Cardiac fibroblast (primary cell): ENCODE measurements around the gene TWIST2.

Experiments used
- DNase-seq, 2 donors: peaks; one replicate each; pipeline versions ENCODE4 v3.0.0 to v3.0.0-alpha.2; 2010; ENCODE audit warnings: low read depth in 2 of 2
- H3K4me3 ChIP-seq, 2 donors: replicated peaks in 1 of 2; 1 replicate in 1 of 2; 2 replicates in 1 of 2; pipeline ENCODE4 v1.5.1; 2011; ENCODE audit warnings: low read depth in 2 of 2, low read length in 2 of 2, mild to moderate bottlenecking in 2 of 2, moderate library complexity in 1 of 2
- TF ChIP-seq, protein P1 (sequence below): IDR thresholded peaks from one replicate; pipeline ENCODE4 v1.5.1; 2011; ENCODE audit warnings: low read depth, mild to moderate bottlenecking, low read length, inconsistent platforms

TWIST2 gene

DNA sequence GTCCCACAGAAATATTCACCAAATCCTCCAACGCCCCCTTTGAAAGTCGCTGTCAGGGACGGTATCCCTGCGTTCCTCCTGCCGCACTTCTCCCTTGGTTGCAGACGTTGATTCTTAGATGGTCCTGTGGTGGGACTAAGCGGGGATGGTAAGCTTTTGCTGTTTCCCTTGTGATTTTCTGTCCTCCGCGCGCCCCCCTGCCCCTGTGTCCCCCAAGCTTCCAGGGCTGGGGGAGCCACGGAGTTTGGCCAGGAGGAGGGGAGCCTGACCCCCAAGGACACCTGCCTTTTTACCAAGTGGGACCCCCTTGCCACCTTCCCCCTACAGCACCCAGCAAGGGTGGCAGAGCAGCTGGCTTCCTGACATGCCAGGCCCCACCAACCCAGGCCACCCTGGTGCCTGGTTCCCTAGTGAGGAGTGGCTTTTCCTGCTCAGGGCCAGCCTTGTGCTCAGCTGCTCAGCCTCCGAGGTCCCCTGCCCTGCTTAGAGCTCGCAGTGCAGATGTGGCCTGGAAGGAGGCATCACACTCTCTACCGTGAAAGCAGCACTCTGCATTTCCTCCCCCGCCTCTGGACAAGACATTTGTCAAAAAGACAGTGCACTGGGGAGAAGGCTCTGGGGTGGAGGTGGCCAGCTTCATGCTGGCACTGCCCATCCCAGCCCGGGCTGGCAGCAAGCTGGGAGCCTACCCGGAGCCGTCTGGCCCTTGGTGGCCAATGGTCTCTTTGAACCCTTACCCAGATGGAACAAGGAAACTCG is 49.4 kb downstream of the TWIST2 start:
- TF ChIP-seq, protein P1, sequence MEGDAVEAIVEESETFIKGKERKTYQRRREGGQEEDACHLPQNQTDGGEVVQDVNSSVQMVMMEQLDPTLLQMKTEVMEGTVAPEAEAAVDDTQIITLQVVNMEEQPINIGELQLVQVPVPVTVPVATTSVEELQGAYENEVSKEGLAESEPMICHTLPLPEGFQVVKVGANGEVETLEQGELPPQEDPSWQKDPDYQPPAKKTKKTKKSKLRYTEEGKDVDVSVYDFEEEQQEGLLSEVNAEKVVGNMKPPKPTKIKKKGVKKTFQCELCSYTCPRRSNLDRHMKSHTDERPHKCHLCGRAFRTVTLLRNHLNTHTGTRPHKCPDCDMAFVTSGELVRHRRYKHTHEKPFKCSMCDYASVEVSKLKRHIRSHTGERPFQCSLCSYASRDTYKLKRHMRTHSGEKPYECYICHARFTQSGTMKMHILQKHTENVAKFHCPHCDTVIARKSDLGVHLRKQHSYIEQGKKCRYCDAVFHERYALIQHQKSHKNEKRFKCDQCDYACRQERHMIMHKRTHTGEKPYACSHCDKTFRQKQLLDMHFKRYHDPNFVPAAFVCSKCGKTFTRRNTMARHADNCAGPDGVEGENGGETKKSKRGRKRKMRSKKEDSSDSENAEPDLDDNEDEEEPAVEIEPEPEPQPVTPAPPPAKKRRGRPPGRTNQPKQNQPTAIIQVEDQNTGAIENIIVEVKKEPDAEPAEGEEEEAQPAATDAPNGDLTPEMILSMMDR: no peak
- no peak overlapping the region for H3K4me3 ChIP-seq
- DNase-seq: no peak

DNA sequence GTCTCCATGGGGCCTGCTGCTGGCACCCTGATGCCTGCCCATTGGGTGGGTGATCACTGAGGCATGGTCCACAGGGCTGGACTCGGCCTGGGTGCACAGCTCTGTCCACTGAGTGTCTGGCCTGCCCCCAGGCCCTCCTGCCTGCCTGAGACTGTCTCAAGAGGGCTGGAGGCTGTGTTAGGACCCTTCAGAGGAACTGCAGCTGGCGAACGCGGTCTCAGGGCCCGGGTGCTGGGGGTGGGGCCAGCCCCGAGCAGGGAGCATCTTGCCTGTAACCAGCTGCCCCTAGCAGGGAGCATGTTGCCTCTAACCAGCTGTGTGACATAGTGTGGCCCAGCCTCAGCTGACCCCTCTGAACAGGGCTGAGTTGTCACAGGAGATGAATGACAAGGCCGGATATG is 50.0 kb downstream of the TWIST2 start:
- no peak for DNase-seq
- no peak overlapping the region for H3K4me3 ChIP-seq
- TF ChIP-seq, protein P1: no peak

DNA sequence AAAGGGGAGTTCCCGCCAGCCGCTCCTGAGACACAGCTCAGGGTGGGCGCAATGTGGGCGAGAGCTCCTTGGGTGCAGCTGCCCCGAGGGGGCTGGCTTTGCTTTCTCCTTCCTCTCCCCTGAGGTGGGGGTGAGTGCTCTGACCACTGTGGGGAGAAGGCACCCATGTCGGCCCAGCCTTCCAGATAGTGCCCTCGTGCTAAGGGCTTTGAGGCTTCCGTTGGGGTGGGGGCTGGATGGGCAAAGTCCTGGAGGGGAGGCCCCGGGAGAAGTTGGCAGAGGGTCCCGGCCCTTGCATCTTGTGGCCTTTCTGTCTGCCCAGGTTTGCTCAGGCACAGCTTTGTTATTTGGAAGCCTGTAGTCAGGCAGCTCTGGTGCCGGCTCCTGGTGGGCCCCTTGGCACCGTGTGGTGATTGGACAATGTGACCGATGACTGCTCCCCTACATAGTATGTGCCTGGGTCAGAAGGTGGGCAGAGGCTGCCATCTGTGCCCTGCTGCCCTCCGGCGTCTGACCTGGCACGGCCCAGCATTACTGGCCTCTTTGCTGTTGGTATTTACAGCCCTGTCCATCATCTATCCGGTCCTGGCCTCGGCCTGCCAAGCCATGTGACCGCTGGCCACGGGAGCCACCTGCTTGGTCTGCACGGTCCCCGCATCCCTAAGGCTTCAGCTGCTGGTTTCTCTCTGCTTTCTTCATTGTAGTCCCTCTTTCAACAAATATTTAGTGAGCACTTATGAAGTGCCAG is 50.8 kb downstream of the TWIST2 start:
- DNase-seq: no peak
- TF ChIP-seq, protein P1: no peak
- H3K4me3 ChIP-seq: no peak overlapping the region

DNA sequence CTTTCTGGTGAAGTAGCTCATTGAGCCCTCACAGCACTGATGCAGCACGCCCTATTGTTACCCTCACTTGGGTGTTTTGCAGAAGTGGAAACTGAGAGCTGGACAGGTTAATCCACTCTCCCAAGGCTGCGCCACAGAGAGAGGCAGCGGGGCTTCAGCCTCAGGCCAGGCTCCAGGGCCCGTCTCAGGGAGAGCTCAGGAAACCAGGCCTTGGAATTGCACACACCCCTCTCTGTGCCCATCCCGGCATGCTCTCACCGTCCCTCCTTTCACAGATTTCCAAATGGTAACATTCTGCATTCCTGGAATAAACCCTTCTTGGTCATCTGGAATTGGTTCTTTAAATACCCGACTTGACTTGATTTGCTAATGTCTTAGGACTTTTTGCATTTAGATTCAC is 51.5 kb downstream of the TWIST2 start:
- TF ChIP-seq, protein P1: no peak
- H3K4me3 ChIP-seq: no peak overlapping the region
- DNase-seq: no peak

DNA sequence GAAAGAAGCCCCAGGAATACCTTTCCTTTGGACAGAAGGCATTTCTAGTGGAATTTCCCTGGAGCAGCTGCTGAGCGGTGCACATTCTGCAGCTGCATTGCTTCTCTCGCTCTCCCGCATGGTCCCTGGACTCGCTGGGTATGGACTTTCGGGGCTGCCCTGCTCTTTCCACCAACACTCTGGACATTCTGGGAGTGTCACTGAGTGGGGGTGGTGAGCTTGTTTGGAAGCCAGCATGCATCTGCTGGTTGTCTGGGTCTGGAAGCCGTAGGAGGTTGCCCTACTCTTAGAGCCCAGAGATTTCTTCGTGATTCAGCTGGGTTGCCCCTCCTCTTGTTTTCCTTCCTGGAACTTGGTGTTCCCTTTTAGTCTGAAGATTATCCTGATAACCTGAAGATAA is 52.6 kb downstream of the TWIST2 start:
- peak in 1 of 2 donors; percentile 62 for DNase-seq
- H3K4me3 ChIP-seq: no peak overlapping the region
- TF ChIP-seq, protein P1: no peak

DNA sequence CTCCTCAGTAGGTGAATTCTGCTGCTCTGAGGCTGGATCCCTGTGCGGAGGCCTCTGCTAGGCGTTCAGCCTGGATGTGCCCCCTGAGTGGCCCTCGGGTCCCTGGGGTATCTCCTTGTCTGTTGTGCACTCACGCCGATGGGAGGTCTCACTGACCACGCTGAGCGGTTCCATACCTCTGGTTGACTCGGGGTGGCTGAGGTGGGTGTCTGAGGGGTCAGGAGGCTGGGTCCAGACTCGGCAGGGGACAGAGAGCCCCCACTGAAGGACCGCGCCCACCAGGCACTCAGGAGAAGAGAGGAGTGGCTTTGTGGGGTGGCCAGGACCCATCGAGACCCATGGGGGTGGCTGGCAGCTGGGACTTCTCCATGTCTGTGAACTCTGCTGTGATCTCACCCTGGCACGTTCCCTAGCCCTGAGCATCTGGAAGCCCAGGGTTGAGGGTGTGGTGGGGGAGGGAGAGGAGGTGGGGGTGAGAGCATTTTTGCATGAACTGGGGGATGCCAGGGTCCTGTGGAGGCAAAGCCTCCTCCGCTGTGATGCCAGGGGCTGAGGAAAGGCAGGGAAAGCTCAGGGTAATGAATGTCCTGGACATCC is 53.7 kb downstream of the TWIST2 start:
- TF ChIP-seq, protein P1: no peak
- no peak for DNase-seq
- H3K4me3 ChIP-seq: no peak overlapping the region
